Lower leg skin (tissue), 3 donors: ENCODE results near the gene UMAD1.

Source experiments
- POLR2A ChIP-seq, 2 donors: fragments of 450-650 bp; IDR thresholded peaks; one replicate each; pipeline ENCODE4 v1.6.1; 2016 to 2017; ENCODE audit warnings: antibody characterized with exemption in 2 of 2, mild to moderate bottlenecking in 1 of 2, moderate library complexity in 1 of 2
- TF ChIP-seq, protein P1 (sequence below), 3 donors: fragments of 450-650 bp; IDR thresholded peaks; one replicate each; pipeline ENCODE4 v1.5.1; 2016; ENCODE audit warnings: antibody characterized with exemption in 3 of 3, mild to moderate bottlenecking in 3 of 3, moderate library complexity in 2 of 3

DNA sequence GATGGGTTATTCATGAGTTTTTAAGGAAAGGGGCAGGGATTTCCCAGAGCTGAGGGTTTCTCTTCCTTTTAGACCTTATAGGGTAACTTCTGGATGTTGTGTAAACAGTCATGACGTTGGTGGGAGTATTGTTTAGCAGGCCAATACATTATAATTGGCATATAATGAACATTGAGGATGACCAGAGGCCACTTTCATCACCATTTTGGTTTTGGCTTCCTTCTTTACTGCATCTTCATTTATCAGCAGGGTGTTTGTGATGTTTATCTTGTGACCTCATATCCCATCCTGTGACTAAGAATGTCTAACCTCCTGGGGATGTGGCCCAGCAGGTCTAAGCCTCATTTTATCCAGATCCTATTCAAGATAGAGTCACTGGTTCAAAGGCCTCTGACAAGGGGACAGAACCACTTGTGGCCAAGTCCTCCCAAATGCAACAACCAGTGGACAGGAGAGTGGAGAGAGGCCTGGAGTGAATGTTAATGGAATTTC, 155.1 kb downstream of the UMAD1 start:
- TF ChIP-seq, protein P1, sequence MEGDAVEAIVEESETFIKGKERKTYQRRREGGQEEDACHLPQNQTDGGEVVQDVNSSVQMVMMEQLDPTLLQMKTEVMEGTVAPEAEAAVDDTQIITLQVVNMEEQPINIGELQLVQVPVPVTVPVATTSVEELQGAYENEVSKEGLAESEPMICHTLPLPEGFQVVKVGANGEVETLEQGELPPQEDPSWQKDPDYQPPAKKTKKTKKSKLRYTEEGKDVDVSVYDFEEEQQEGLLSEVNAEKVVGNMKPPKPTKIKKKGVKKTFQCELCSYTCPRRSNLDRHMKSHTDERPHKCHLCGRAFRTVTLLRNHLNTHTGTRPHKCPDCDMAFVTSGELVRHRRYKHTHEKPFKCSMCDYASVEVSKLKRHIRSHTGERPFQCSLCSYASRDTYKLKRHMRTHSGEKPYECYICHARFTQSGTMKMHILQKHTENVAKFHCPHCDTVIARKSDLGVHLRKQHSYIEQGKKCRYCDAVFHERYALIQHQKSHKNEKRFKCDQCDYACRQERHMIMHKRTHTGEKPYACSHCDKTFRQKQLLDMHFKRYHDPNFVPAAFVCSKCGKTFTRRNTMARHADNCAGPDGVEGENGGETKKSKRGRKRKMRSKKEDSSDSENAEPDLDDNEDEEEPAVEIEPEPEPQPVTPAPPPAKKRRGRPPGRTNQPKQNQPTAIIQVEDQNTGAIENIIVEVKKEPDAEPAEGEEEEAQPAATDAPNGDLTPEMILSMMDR (IDR thresholded peaks at IDR 0.05), result no peak
- no peak for TF ChIP-seq POLR2A (IDR thresholded peaks at IDR 0.05)
